ENCODE results near the gene TNP1. TPM values are rescaled to one million over a fixed set of nuclear protein-coding genes. Genes with fewer than 3 reads are reported as not detected.

TNP1 gene
- total and polyA plus RNA-seq, 2 donors (not counting 1 experiment from before 2014, with no cell fraction given): not detected

DNA sequence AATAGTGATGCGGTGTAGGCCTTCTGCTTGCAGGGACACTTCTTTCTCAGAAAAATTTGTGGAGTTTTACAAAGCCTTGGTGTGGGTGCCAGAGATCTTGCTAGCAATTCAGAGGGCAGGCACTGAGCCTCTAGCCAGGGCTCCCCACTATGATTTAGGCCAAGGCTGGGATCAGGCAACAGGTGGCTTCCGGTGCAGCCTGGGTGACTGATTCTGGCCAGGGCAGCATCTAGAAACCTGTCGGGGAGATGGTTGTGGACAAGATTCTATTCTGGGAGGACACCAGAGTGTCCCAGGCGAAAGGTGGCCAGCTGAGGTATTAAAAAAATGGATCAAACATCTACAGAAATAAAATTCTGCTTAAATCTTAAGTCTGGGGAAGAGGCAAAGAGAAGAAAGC is 21.5 kb upstream of the TNP1 start:
- Histone ChIP-seq H3K27me3 (replicated peaks in 1 of 4; ENCODE audit: control extremely low read depth in 1 of 4, control insufficient read depth in 3 of 4, insufficient read depth in 4 of 4, low read length in 3 of 4) (no peaks in the 10 kb centered on the region), H3K9ac (ENCODE audit: low read length) (no peak overlapping the region), H3K36me3 (replicated peaks in 1 of 2; ENCODE audit: control extremely low read depth in 1 of 2, control insufficient read depth in 1 of 2, extremely low read depth in 1 of 2, insufficient read depth in 2 of 2, low read length in 1 of 2) (no peaks in the 10 kb centered on the region), H4K20me1 (ENCODE audit: control insufficient read depth, insufficient read depth, low read length, poor library complexity, severe bottlenecking) (no peaks in the 10 kb centered on the region), H3K4me2 (replicated peaks; ENCODE audit: low read depth, low read length, poor library complexity, severe bottlenecking) (no peak overlapping the region), H3K4me3 (ENCODE audit: control extremely low read depth in 1 of 5, extremely low read depth in 1 of 5, insufficient read depth in 1 of 5, low read depth in 2 of 5, low read length in 4 of 5) (no peak overlapping the region), H3K27ac (ENCODE audit: low read length in 2 of 2) (no peak overlapping the region), H3K9me3 (ENCODE audit: control extremely low read depth in 1 of 3, control insufficient read depth in 2 of 3, insufficient read depth in 1 of 3, low read length in 2 of 3) (peaks cover 0 to 7% (median 0%) of the 10 kb centered on the region in 3 donors), H2AFZ (ENCODE audit: insufficient read depth, low read depth, low read length, poor library complexity, severe bottlenecking) (no peak overlapping the region), H3K4me1 (ENCODE audit: control insufficient read depth in 2 of 2, insufficient read depth in 2 of 2, low read length in 2 of 2) (no peaks in the 10 kb centered on the region), H3K79me2 (ENCODE audit: control insufficient read depth, insufficient read depth, low read length) (no peaks in the 10 kb centered on the region)
- intact Hi-C loops (cut with micrococcal nuclease): no loop called here
- no peak overlapping the region for H3K27ac Mint-ChIP-seq
- DNase-seq (no peak), ATAC-seq (ENCODE audit: low read depth) (no peak)
- ChIA-PET POLR2A (no interaction called here), CTCF (no interaction called here)
- peaks cover 10% of the 10 kb centered on the region for H3K27me3 Mint-ChIP-seq
- 50% methylated on average over 1 of the region's 4 CpGs for WGBS (ENCODE audit: insufficient coverage)
- H3K4me3 Mint-ChIP-seq: no peak overlapping the region
- peaks cover 2% of the 10 kb centered on the region for H3K9me3 Mint-ChIP-seq (ENCODE audit: insufficient read depth)
- no peaks in the 10 kb centered on the region for H3K4me1 Mint-ChIP-seq
- TF ChIP-seq, protein P1, sequence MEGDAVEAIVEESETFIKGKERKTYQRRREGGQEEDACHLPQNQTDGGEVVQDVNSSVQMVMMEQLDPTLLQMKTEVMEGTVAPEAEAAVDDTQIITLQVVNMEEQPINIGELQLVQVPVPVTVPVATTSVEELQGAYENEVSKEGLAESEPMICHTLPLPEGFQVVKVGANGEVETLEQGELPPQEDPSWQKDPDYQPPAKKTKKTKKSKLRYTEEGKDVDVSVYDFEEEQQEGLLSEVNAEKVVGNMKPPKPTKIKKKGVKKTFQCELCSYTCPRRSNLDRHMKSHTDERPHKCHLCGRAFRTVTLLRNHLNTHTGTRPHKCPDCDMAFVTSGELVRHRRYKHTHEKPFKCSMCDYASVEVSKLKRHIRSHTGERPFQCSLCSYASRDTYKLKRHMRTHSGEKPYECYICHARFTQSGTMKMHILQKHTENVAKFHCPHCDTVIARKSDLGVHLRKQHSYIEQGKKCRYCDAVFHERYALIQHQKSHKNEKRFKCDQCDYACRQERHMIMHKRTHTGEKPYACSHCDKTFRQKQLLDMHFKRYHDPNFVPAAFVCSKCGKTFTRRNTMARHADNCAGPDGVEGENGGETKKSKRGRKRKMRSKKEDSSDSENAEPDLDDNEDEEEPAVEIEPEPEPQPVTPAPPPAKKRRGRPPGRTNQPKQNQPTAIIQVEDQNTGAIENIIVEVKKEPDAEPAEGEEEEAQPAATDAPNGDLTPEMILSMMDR (IDR thresholded peaks at IDR 0.05): no peak
- no peak for TF ChIP-seq EZH2 (IDR thresholded peaks at IDR 0.05; ENCODE audit: borderline replicate concordance, insufficient read depth, low read depth, low read length, poor library complexity, severe bottlenecking)

DNA sequence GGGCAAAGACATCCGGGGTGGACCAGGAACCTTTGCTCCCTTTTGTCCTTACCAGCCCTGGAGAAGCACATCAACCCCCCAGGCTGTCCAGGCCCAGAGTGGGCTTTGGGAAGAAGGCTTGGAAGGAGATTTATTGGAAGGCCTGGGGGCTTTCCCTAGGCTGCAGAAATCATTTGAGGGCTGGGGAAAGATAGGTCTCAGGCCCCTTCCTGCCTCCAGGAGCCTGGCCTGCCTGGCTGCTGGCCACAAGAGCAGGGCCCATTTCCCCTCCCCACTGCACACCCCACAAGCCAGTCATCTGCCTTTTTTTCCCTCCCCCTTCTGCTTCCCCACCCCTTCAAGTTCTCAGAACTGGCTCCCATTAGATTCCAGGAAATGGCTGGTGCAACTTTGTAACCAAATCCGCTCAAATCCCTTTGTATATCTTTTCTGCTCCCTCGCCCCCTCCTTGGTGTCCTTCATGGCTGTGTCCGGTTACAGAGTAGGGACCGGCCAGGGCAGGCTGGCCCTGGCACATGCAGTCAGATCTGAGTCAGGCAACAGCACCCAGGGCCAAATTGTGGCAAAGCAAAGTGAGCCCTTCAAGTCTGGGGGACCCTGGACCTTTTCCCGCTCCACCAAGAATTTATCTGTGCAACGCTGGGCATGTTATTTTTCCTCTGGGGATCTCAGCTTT is 20.8 kb upstream of the TNP1 start:
- no peak for ATAC-seq (ENCODE audit: low read depth)

More for the DNA sequence above, 20.8 kb upstream of the TNP1 start:
- H3K27me3 Mint-ChIP-seq: peaks cover 11% of the 10 kb centered on the region
- ChIA-PET POLR2A (no interaction called here), CTCF (no interaction called here)
- intact Hi-C loops (cut with micrococcal nuclease): no loop called here
- no peak overlapping the region for H3K4me3 Mint-ChIP-seq
- Histone ChIP-seq H3K79me2 (ENCODE audit: control insufficient read depth, insufficient read depth, low read length) (no peaks in the 10 kb centered on the region), H3K9me3 (ENCODE audit: control extremely low read depth in 1 of 3, control insufficient read depth in 2 of 3, insufficient read depth in 1 of 3, low read length in 2 of 3) (peaks cover 0 to 4% (median 0%) of the 10 kb centered on the region in 3 donors), H3K9ac (ENCODE audit: low read length) (no peak overlapping the region), H3K4me2 (replicated peaks; ENCODE audit: low read depth, low read length, poor library complexity, severe bottlenecking) (no peak overlapping the region), H3K4me3 (ENCODE audit: control extremely low read depth in 1 of 5, extremely low read depth in 1 of 5, insufficient read depth in 1 of 5, low read depth in 2 of 5, low read length in 4 of 5) (no peak overlapping the region), H3K36me3 (replicated peaks in 1 of 2; ENCODE audit: control extremely low read depth in 1 of 2, control insufficient read depth in 1 of 2, extremely low read depth in 1 of 2, insufficient read depth in 2 of 2, low read length in 1 of 2) (no peaks in the 10 kb centered on the region), H4K20me1 (ENCODE audit: control insufficient read depth, insufficient read depth, low read length, poor library complexity, severe bottlenecking) (no peaks in the 10 kb centered on the region), H3K4me1 (ENCODE audit: control insufficient read depth in 2 of 2, insufficient read depth in 2 of 2, low read length in 2 of 2) (no peaks in the 10 kb centered on the region), H3K27ac (ENCODE audit: low read length in 2 of 2) (no peak overlapping the region), H3K27me3 (replicated peaks in 1 of 4; ENCODE audit: control extremely low read depth in 1 of 4, control insufficient read depth in 3 of 4, insufficient read depth in 4 of 4, low read length in 3 of 4) (no peaks in the 10 kb centered on the region), H2AFZ (ENCODE audit: insufficient read depth, low read depth, low read length, poor library complexity, severe bottlenecking) (no peak overlapping the region)
- H3K9me3 Mint-ChIP-seq (ENCODE audit: insufficient read depth): peaks cover under 1% of the 10 kb centered on the region
- no peaks in the 10 kb centered on the region for H3K4me1 Mint-ChIP-seq
- 87% methylated on average over 6 of the region's 7 CpGs for WGBS (ENCODE audit: insufficient coverage)
- no peak for DNase-seq
- no peak overlapping the region for H3K27ac Mint-ChIP-seq
- TF ChIP-seq, protein P1 (IDR thresholded peaks at IDR 0.05): no peak
- no peak for TF ChIP-seq EZH2 (IDR thresholded peaks at IDR 0.05; ENCODE audit: borderline replicate concordance, insufficient read depth, low read depth, low read length, poor library complexity, severe bottlenecking)

Data from B cell (primary cell).